ENCODE measurements around the gene KLHL8. TPM values are rescaled to one million over a fixed set of nuclear protein-coding genes. Genes with fewer than 3 reads are reported as not detected.

KLHL8 gene
- total RNA-seq, 1 donor from 2014 or later, result 12.9 TPM

- Histone ChIP-seq H3K27me3 (ENCODE audit: control insufficient read depth, insufficient read depth, low read length) (no peaks in the 10 kb centered on the region), H3K36me3 (ENCODE audit: control insufficient read depth, insufficient read depth, low read length) (peaks cover 20% of the 10 kb centered on the region), H3K4me3 (ENCODE audit: low read depth, low read length) (no peak overlapping the region)
- no peak for DNase-seq (ENCODE audit: low read depth)
- no peak for TF ChIP-seq CTCF (IDR thresholded peaks at IDR 0.05; ENCODE audit: insufficient read depth, low read length, severe bottlenecking)
- no peak for FAIRE-seq
Measured at GRCh38 chr4:87114245-87115062, 106.0 kb downstream of the KLHL8 start.

- TF ChIP-seq CTCF (IDR thresholded peaks at IDR 0.05; ENCODE audit: insufficient read depth, low read length, severe bottlenecking), result no peak
- Histone ChIP-seq H3K27me3 (ENCODE audit: control insufficient read depth, insufficient read depth, low read length) (no peaks in the 10 kb centered on the region), H3K4me3 (ENCODE audit: low read depth, low read length) (no peak overlapping the region), H3K36me3 (ENCODE audit: control insufficient read depth, insufficient read depth, low read length) (peaks cover 27% of the 10 kb centered on the region)
- DNase-seq (ENCODE audit: low read depth) (no peak), FAIRE-seq (no peak)
Measured at GRCh38 chr4:87112063-87112462, 108.4 kb downstream of the KLHL8 start.

Other genes with a start within 250 kb of the KLHL8 start
- gene HSD17B13, start 102.3 kb upstream of the KLHL8 start, total RNA-seq, result not detected in 2 replicates
- gene HSD17B11, start 170.6 kb upstream of the KLHL8 start, total RNA-seq, result 1.5 and 1.8 TPM in 2 replicates
- gene NUDT9, start 202.0 kb upstream of the KLHL8 start, total RNA-seq, result 19.0 and 19.1 TPM in 2 replicates

Measured in bronchial epithelial cell (primary cell).